NCI-H82 treated with DMSO at 0.1 percent for 48 hours (cell line): Measurements from ENCODE around the gene SLC34A3.
"Not testable (repeated sequence)": the region's sequence is repeated elsewhere in the genome, so short reads cannot be mapped to it uniquely, and the experiment has no call there.

Experiments
- DNase-seq: peaks from one replicate; lab custom pipeline; 2025; ENCODE audit not compliant: unreplicated experiment; lab: John Stamatoyannopoulos, UW

The SLC34A3 gene

DNA sequence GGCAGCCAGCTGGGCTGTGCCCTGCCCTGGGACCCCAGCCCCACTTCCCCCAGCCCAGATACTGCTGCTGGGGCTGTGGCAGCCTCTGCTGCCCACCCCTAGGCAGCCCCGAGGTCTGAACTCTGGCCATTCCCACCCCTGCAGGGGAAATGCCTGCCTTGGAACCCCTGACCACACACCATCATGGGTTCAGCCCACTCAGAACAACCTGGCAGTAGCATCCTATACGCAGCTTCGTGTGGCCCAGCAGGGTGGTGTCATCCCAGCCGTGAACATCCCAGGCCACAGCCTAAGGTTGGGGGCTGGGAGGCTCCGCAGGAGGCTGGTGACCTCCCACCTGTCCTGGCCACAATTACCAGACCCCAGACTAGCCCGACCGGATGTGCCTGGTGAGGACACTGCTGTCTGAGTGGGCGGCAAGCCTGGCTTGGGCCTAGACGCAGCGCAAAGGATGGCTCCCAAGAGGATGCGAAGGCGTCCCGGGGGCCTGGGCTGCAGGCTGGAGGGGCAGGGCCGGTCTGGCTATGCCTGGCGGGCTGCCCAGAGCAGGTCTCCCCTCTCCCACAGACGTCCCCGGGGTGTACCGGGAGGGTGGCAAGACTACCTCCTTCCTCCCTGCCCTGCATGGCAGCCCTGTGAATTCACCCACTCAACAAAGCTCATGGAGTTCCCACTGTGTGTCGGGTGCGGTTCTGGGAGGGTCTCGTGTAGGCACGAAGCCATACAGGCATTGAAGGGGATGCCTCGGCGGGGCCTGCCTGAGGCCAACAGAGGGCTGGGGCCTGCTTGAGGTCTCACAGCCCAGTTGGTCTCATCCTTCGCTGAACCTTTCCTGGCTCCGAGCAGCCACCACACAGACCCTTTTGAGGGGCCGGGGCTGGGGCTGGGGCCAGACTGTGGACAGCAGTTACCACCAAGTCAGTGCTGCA, 1.5 kb upstream of the SLC34A3 start:
- DNase-seq: no peak

- DNase-seq: no peak
Measured at GRCh38 chr9:137229903-137230704, 597 bp upstream of the SLC34A3 start.

DNA sequence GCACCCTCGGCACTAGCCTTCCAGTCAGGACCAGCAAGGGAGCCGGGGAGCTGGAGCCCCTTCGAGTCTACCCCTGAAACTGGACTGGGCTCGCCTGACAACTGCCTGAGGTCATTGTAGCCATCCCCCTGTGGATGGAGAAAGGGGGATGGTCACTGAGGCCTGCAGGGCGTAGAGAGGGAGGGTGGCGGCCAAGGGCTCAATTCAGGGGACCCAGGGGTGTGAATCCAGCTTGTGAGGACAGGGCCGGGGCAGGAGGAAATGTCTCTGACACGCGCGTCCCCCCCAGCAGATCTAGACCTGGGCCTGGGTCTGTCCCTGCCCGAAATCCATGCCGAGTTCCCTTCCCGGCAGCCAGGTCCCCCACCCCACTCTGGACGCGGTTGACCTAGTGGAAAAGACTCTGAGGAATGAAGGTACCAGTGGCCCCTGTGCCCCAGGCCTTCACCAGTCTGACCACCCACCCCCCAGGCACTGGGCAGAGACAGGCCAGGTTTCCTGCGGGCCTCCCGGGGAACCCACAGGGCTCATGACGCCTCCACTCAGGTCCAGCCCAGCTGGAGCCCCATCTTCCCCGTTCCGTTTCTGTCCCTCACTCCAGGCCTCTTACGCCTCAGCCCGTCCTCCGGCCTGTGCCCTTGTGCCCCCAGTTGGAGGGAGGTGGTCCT, 805 bp downstream of the SLC34A3 start:
- DNase-seq: no peak

- DNase-seq: no peak
Measured at GRCh38 chr9:137232101-137232500, 1.4 kb downstream of the SLC34A3 start.

GRCh38 chr9:137232510-137232909, 1.8 kb downstream of the SLC34A3 start:
- no peak for DNase-seq

GRCh38 chr9:137233143-137233980, 2.7 kb downstream of the SLC34A3 start:
- no peak for DNase-seq

- DNase-seq: no peak
Measured at GRCh38 chr9:137234055-137234697, 3.5 kb downstream of the SLC34A3 start.

DNA sequence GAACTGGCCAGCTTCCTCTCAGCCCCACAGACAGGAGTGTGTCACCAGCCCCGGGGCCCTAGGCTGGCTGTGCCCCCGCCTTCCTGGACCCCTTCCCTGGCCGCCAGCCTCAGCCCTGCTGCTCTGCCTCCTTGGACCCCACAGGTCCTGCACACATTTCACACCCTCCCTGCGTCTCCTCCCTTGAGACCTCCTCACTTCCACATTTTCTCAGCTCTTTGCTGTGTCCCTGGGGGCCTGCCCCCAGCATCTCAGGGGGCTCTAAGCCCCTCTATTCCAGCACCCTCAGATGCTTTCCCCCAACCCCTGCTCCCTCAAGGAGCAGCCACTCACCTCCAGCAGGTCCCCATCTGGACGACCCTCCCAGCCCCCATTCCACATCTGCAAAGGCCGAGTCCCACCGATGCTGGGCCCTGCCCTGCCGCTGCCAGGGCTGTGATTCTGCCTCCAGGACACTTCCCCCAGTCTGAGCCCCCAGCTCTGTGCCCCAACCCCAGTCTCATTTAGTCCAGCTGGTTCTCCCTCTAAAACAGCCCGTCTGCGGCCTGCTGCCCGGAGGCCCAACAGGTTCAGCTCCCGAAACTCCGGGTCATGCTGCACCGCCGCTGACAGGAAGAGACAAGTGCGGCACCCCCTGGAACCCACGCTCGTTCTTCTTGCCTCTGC, 4.2 kb downstream of the SLC34A3 start:
- DNase-seq: no peak

DNA sequence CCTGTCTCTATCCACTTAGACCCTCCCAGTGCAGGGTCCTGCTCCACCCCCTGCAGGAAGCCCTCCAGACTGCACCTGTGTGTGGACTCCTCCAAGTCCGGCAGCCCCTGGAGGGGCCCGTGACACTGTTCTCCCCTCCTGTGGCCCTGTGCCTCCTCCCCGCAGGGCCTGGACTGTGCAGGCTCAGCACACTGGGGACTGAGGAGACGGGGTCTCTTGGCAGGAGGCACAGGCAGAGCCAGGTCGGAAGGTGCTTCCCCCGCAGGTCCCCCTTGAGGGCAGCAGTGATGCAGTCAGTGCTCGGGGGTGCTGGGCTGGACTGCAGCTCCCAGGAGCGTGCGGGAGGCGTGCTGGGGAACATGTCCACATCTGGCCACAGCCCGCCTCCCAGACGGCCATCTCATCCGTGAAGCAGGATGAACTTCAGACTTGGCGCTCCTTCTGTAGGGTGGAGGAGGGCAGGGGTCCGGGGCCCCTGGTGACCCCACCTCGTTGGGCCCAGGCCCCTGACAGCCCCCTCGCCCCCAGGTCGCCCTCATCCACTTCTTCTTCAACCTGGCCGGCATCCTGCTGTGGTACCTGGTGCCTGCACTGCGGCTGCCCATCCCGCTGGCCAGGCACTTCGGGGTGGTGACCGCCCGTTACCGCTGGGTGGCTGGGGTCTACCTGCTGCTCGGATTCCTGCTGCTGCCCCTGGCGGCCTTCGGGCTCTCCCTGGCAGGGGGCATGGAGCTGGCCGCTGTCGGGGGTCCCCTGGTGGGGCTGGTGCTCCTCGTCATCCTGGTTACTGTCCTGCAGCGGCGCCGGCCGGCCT, 4.9 kb downstream of the SLC34A3 start:
- no peak for DNase-seq

DNA sequence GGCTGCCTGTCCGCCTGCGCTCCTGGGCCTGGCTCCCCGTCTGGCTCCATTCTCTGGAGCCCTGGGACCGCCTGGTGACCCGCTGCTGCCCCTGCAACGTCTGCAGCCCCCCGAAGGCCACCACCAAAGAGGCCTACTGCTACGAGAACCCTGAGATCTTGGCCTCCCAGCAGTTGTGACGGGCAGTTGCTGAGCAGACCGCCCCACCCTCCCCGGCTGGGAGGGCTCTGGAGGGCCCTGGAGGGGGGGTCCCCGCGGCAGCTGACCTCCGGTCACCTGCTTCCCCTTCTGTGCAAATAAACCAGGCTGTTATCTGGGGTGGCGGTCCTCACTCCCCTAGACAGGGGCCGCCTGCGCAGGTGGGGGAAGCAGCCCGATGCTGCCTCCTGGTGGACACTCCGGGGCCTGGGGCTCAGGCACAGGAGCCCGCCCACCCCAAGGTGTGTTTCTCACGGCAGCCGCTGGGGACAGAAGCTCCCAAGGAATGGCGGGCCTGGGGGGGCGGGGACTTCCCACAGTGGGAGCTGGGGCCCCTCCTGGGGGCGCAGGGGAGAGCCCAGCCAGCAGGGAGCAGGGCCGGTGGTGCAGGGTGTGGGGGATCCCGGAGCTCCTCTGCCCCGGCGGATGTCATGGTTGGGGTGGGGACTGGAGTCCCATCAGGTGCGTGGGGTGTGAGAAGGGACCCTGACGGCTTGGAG, 5.7 kb downstream of the SLC34A3 start:
- DNase-seq: peak; percentile 69

DNA sequence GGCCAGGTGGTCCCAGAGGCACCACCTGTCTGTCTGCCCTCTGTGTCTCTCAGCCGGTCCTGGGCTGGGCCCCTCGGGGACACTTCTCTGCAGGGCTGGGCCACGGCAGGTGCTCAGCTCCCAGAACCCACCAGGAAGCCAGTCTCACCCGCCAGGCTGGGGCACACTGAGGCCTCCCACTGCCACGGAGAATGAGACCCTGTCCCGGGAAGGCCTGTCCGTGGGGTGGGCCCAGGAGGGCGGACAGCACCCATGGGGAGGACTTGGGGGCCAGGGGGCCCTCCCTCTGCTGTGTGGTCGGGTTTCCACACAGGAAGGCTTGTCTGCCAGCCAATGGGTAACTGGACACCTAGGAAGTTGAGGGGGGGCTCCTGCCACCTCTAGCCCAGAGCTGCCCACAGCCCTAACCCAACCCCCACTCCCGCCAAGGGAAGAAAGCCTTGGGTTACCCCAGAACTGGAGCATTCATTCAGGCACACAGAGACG, 6.3 kb downstream of the SLC34A3 start:
- no peak for DNase-seq

DNA sequence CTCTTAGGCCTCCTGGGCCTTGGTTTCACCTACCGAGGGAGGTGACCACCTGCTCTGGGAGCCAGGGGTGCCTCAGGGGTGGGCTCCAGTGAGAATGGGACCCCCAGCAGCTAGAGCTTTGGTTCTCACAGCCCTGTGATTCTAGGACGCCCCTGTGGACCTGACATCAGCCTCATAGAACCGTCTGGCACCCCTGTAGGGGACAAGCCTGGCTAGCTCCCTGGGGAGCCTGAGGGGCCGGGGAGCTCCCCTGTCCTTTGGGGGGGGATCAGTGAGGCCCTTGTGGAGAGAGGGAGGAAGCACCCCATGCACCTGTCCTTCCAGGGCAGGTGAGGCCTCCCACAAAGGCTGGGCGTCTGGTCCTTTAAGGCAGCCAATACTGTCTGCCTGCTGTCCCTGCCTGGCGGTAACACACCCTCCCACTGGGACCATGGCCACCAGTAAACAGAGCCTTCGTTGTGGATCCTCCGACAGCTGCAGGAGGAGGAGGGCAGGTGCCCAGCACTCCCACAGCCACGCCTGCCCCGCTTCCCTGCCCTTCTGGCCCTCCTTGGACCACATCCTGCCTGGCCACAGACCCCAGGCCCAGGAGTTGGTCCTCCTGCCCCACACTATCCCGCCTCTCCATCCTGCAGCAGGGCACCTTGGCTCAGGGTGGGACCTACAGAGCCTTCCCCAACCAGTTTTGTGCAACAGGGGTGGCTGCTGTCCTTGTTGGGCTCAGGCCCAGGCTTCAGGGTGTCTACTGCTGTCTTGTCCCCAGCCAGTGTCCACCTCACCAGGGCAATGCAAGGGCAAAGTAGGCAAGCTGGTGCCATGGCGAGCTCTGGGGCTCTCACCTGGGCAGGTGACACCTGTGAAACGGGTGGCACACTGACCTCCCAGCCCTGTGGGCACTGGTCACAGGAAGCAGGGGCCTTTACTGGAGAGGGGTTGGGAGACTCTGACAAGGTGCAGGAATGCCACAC, 7.3 kb downstream of the SLC34A3 start:
- DNase-seq: no peak

GRCh38 chr9:137239541-137240200, 9.0 kb downstream of the SLC34A3 start:
- DNase-seq: not testable (repeated sequence)

GRCh38 chr9:137240318-137240840, 9.7 kb downstream of the SLC34A3 start:
- no peak for DNase-seq

- DNase-seq: peak; percentile 99
Measured at GRCh38 chr9:137240841-137241489, 10.3 kb downstream of the SLC34A3 start, which contains the start of gene TUBB4B. TSS of gene TUBB4B (plus strand) at chr9:137241287. CDS start at chr9:137241361, 74 bp downstream.
